Amniotic epithelial cell (primary cell): ENCODE measurements around the gene ADK.
"Not testable (repeated sequence)": the region's sequence is repeated elsewhere in the genome, so short reads cannot be mapped to it uniquely, and the experiment has no call there.

Source experiments
- DNase-seq: peaks from one replicate; pipeline ENCODE4 v3.0.0-alpha.2; 2010; ENCODE audit warnings: low read depth

ADK gene

GRCh38 chr10:74145133-74145532 lies 5.9 kb upstream of the ADK start:
- peak; percentile 83 for DNase-seq

- DNase-seq = not testable (repeated sequence)
Measured at GRCh38 chr10:74146980-74147379, 4.0 kb upstream of the ADK start.

GRCh38 chr10:74150204-74150989 lies 624 bp upstream of the ADK start, which contains the start of gene AP3M1:
AP3M1 (minus strand) TSS chr10:74150828; CDS start chr10:74138379, 12,449 bp downstream.
- peak; percentile 24 for DNase-seq

- DNase-seq = no peak
Measured at GRCh38 chr10:74151879-74152722, 1.1 kb downstream of the ADK start.

- DNase-seq = peak; percentile 82
Measured at GRCh38 chr10:74153123-74153522, 2.1 kb downstream of the ADK start.

- DNase-seq = no peak
Measured at GRCh38 chr10:74153676-74154075, 2.7 kb downstream of the ADK start.

GRCh38 chr10:74156919-74157289 lies 5.9 kb downstream of the ADK start:
- peak; percentile 77 for DNase-seq

GRCh38 chr10:74160013-74160412 lies 9.0 kb downstream of the ADK start:
- DNase-seq = no peak

GRCh38 chr10:74163319-74164068 lies 12.5 kb downstream of the ADK start:
- DNase-seq = no peak

- peak; percentile 46 for DNase-seq
Measured at GRCh38 chr10:74164716-74165529, 13.9 kb downstream of the ADK start.

GRCh38 chr10:74165530-74165901 lies 14.5 kb downstream of the ADK start:
- DNase-seq = peak; percentile 53

- no peak for DNase-seq
Measured at GRCh38 chr10:74167443-74167842, 16.4 kb downstream of the ADK start.

GRCh38 chr10:74171625-74172024 lies 20.6 kb downstream of the ADK start:
- DNase-seq = no peak

GRCh38 chr10:74174521-74174920 lies 23.5 kb downstream of the ADK start:
- no peak for DNase-seq

GRCh38 chr10:74175510-74176379 lies 24.7 kb downstream of the ADK start:
- DNase-seq = no peak

GRCh38 chr10:74176380-74177139 lies 25.5 kb downstream of the ADK start:
- peak; percentile 86 for DNase-seq

GRCh38 chr10:74177140-74177677 lies 26.2 kb downstream of the ADK start:
- no peak for DNase-seq

GRCh38 chr10:74178042-74178791 lies 27.2 kb downstream of the ADK start:
- no peak for DNase-seq
